GM12864 (cell line): ENCODE measurements around the gene CSNK1E.

Source experiments
- DNase-seq: peaks from one replicate; pipeline ENCODE4 v3.0.0-alpha.2; 2011; ENCODE audit warnings: low read depth
- H3K4me3 ChIP-seq: 2 replicates; pipeline ENCODE4 v1.5.1; 2011; ENCODE audit warnings: mild to moderate bottlenecking, low read depth, low read length, control low read depth
- TF ChIP-seq, protein P1 (sequence below): IDR thresholded peaks from 2 replicates; pipeline ENCODE4 v1.5.1; 2011; ENCODE audit warnings: low read depth, mild to moderate bottlenecking, moderate library complexity, low read length, control low read depth, inconsistent platforms; ENCODE audit errors: missing control alignments

The CSNK1E gene

DNA sequence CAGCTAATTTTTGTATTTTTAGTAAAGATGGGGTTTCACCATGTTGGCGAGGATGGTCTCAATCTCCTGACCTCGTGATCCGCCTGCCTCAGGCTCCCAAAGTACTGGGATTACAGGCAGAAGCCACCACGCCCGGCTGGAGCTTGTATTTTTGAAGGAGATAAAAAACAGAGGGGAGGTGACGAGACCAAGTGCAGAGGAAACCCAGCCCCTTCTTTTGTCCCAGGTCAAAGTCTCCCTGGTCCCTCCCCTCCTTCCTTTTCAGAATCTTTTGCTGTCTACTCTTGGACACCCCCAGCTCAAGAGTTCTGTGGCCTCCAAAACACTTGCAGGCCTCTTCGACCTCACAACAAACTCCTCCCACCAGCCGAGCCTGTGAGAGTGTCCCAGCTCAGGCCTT is 32.2 kb downstream of the CSNK1E start:
- TF ChIP-seq, protein P1, sequence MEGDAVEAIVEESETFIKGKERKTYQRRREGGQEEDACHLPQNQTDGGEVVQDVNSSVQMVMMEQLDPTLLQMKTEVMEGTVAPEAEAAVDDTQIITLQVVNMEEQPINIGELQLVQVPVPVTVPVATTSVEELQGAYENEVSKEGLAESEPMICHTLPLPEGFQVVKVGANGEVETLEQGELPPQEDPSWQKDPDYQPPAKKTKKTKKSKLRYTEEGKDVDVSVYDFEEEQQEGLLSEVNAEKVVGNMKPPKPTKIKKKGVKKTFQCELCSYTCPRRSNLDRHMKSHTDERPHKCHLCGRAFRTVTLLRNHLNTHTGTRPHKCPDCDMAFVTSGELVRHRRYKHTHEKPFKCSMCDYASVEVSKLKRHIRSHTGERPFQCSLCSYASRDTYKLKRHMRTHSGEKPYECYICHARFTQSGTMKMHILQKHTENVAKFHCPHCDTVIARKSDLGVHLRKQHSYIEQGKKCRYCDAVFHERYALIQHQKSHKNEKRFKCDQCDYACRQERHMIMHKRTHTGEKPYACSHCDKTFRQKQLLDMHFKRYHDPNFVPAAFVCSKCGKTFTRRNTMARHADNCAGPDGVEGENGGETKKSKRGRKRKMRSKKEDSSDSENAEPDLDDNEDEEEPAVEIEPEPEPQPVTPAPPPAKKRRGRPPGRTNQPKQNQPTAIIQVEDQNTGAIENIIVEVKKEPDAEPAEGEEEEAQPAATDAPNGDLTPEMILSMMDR, result no peak
- no peak for DNase-seq

DNA sequence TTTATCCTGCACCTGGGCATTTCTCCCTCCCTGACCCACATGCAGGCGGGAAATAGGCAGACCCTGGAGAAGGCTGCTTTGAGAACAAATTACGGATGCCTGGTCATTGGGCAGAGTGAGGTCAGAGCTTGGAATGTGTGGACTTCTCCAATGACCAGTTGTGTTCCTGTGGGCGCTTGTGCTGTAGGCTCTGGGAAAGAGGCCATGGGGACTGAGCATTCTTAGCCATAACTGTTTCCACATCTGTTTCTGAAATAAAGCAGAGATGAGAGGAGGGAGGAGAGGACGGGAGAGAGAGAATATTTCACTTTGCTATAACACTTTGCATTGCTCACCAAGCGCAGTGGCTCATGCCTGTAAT is 33.2 kb downstream of the CSNK1E start:
- H3K4me3 ChIP-seq, result no peak overlapping the region
- no peak for DNase-seq
- TF ChIP-seq, protein P1, result no peak

More for the DNA sequence above, 32.2 kb downstream of the CSNK1E start:
- no peak overlapping the region for H3K4me3 ChIP-seq

DNA sequence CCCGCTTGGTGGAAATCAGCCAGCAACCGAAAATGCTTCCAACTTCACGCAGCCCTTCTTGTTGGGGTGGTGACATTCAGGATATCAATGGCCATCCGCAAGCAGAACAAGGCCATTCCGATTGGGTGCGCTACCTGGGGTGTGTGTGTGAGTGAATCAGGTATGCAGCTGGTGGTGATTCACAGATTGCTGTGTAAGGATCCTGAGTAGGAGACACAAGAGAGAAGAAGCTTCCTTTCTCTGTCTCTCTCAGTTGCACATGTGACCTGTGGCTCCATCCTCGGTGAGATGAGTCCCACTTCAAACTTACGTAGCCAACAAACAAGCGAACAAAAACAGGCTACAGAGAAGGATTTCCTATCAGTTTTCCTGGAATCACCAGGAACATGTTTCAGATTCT is 34.8 kb downstream of the CSNK1E start:
- no peak for DNase-seq

DNA sequence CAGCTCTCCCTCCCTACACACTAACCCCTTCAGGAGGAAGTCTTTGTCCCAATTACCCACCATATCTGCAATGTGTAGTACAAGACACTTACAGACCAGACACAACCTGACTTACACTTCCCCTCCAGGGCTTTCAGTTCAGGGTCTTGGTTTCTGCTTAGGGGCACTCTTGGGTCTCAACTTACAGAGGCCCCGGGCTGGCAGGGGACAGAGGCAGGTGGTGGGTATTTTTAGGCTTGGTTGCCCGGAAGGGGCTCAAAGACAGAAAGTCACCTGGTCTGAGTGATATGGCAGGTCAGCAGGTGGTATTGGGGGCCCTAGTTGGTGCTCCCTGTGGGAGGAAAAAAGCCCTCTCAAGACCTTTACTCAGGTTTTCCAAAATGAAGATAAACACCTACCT is 41.1 kb downstream of the CSNK1E start:
- H3K4me3 ChIP-seq, result no peak overlapping the region
- TF ChIP-seq, protein P1, result no peak
- no peak for DNase-seq

More for the DNA sequence above, 34.8 kb downstream of the CSNK1E start:
- TF ChIP-seq, protein P1, result no peak
- H3K4me3 ChIP-seq, result no peak overlapping the region

DNA sequence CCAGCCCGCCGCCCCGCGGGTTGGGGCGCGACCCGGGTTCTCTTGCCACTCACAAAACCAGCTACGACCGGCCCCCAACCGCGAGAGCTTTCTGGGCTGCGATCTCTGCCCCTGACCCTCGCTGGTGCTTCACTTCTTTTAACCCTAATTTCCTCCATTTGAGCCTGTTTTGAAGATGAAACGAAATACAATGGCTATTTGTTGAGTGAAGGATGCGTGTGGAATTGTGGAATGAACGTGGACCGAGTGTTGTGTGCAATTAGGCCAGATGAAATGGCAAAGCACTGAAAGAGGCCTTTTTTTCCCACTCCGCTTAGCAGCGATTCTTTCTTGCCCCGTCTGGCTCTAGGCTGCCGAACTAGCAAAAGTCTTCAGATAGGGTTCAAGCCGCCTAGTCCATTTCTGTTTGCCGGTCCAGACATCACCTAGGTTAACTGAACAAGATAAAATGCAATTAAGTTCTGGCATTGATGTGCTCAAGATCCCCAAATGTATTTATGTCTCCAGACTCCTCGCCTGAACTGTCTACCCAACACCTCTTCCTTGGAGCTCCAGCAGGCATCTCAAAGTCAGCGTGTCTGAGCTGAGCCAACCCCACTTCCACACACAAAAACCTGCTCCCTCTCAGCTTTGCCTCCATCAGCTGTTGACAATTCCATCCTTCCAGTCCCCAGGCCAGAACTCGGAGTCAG is 44.0 kb downstream of the CSNK1E start:
- peak overlapping the region; percentile 65 for H3K4me3 ChIP-seq
- TF ChIP-seq, protein P1, result no peak
- DNase-seq, result no peak

DNA sequence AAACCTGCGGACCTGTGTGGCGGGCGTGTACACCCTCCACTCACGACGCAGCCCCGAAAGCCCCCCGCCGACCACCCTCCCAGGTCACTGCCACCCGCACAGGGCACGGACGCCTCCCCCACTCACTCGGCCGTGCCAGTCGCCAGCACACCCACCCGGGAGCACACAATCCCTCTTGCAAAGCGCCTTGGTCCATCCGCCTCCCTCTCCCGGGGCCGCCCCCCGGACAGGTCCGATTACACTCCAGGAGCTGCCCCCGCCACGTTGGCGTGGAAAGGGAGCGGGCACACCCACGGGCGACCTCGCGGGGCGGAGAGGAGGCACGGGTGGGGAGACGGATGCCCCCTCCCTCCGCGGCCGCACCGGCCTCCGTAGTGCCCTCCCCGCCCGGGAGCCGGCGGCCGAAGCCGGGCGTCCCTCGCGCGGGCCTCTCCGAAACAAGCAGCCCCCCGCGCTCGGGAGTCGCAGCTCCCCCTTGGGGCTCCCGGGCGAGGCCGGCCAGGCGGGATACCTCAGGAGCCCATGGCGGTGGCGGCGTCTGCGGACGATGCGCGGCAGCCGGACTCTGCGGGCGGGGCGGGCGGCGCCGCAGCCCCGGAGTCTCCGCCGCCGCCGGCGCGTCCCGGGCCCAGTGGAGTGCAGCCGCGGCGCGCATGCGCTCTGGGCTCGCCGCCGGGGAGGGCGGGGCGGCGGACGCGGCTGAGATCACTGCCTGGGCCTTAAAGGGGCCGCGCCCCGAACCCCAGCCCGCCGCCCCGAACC is 44.7 kb downstream of the CSNK1E start, which contains the start of gene TMEM184B:
TMEM184B (minus strand) TSS at position 638 of the 762 bp plus-strand sequence. CDS start 25,049 bp downstream, outside the sequence.
- DNase-seq, result no peak
- TF ChIP-seq, protein P1, result no peak
- H3K4me3 ChIP-seq, result peak within 1 kb of the TSS; percentile 65
